Caki2 (cell line): ENCODE measurements around the gene SLC2A4. TPM values are rescaled to one million over a fixed set of nuclear protein-coding genes. Genes with fewer than 3 reads are reported as not detected.
A peak's percentile ranks its signal among the peaks of the same experiment; 100 is the strongest.

Experiments used
- DNase-seq: peaks from one replicate; pipeline ENCODE4 v3.0.0-alpha.2; 2015; ENCODE audit warnings: low read depth
- in situ Hi-C: cut with HindIII; loops from 2 replicates; pipeline ENCODE4 v1.10.0; 2016; ENCODE audit warnings: low sequenced_read_pairs, low pct_unique_long_range_greater_than_20kb, mixed read lengths
- total RNA-seq: library from RNA; depleted of rRNA; stranded (reverse); fragments of >200 nt; shearing (Covaris generic); gene quantifications from 2 replicates; pipeline ENCODE4 v1.2.3, GENCODE V29; 2014; ENCODE audit warnings: low replicate concordance

Gene SLC2A4
- total RNA-seq, 1 experiment from 2014 or later, result not detected

GRCh38 chr17:7260651-7261378 is 20.7 kb upstream of the SLC2A4 start:
- DNase-seq, result no peak
- in situ Hi-C loops, result no loop called here

- in situ Hi-C loops, result no loop called here
- DNase-seq, result no peak
Measured at GRCh38 chr17:7261379-7262191, 19.9 kb upstream of the SLC2A4 start.

- no peak for DNase-seq
- in situ Hi-C loops, result no loop called here
Measured at GRCh38 chr17:7262192-7262934, 19.2 kb upstream of the SLC2A4 start, which contains the start of gene CLDN7. Gene CLDN7, minus strand, starts transcription at chr17:7262478. Its CDS starts 435 bp downstream, at chr17:7262043.

GRCh38 chr17:7262935-7263800 is 18.4 kb upstream of the SLC2A4 start:
- in situ Hi-C loops, result no loop called here
- no peak for DNase-seq

- DNase-seq, result no peak
- in situ Hi-C loops, result no loop called here
Measured at GRCh38 chr17:7263801-7264078, 17.8 kb upstream of the SLC2A4 start.

GRCh38 chr17:7266784-7267183 is 14.7 kb upstream of the SLC2A4 start:
- in situ Hi-C loops, result no loop called here

GRCh38 chr17:7279448-7279847 is 2.1 kb upstream of the SLC2A4 start:
- no peak for DNase-seq
- in situ Hi-C loops, result no loop called here

More at GRCh38 chr17:7266784-7267183, 14.7 kb upstream of the SLC2A4 start:
- no peak for DNase-seq

GRCh38 chr17:7280519-7281073 is 922 bp upstream of the SLC2A4 start:
- in situ Hi-C loops, result no loop called here
- DNase-seq, result peak; percentile 73

GRCh38 chr17:7281953-7282751 is 634 bp downstream of the SLC2A4 start:
- no peak for DNase-seq
- in situ Hi-C loops, result no loop called here

GRCh38 chr17:7282752-7283321 is 1.3 kb downstream of the SLC2A4 start:
- DNase-seq, result no peak
- in situ Hi-C loops, result no loop called here

GRCh38 chr17:7283471-7284216 is 2.1 kb downstream of the SLC2A4 start:
- DNase-seq, result no peak
- in situ Hi-C loops, result no loop called here

GRCh38 chr17:7284911-7285310 is 3.4 kb downstream of the SLC2A4 start:
- no peak for DNase-seq
- in situ Hi-C loops, result no loop called here

- DNase-seq, result no peak
- in situ Hi-C loops, result no loop called here
Measured at GRCh38 chr17:7285679-7286078, 4.2 kb downstream of the SLC2A4 start.

GRCh38 chr17:7289256-7290032 is 7.9 kb downstream of the SLC2A4 start:
- in situ Hi-C loops, result no loop called here
- DNase-seq, result no peak

- DNase-seq, result no peak
- in situ Hi-C loops, result no loop called here
Measured at GRCh38 chr17:7290166-7290565, 8.6 kb downstream of the SLC2A4 start.

GRCh38 chr17:7290685-7291084 is 9.2 kb downstream of the SLC2A4 start:
- in situ Hi-C loops, result no loop called here

More at GRCh38 chr17:7290685-7291084, 9.2 kb downstream of the SLC2A4 start:
- DNase-seq, result no peak
